ENCODE measurements around the gene SMLR1.
"Not testable (repeated sequence)": the region's sequence is repeated elsewhere in the genome, so short reads cannot be mapped to it uniquely, and the experiment has no call there.

The SMLR1 gene

DNA sequence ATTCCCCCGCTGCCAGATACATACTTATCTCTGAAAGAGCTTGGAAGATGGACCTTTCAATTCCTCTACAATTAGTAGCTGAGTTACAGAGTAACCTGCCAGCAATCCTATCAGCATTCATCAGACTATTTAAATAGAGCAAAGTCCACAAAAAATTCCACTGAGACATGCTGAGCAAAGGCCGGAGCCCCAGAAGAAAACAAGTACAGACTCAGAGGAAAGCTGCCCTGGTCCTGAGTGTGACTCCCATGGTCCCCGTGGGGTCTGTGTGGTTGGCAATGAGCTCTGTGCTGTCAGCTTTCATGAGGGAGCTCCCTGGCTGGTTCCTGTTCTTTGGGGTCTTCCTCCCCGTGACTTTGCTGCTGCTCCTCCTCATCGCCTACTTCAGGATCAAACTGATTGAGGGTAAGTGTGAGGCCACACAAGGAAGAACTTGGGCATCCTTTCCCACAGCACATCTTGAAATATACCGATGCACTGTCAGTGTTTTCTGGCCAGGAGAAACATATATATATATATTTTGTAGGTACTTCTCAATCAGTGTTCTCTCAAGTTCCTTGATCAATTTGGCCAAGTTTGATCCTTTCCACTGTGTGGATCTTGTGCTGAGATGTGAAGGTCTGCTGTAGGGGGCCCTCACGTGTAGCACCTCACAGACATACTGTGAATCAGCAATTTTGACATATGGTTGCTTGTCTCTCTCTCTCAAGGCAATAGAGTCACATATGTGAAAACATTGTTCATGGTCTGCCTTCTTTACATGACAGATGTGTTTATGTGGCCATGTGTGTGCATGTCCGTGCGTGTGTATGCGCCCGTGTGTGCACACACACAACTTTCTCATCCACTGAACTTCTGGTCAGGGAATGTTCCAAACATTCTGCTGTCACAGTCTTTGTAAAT is at the start of gene SMLR1:
Gene SMLR1, plus strand, starts transcription at position 160 of the 903 bp plus-strand sequence. Its CDS starts 8 bp downstream, at position 168.
- DNase-seq (ENCODE audit: low read depth in 2 of 2): no peak

DNA sequence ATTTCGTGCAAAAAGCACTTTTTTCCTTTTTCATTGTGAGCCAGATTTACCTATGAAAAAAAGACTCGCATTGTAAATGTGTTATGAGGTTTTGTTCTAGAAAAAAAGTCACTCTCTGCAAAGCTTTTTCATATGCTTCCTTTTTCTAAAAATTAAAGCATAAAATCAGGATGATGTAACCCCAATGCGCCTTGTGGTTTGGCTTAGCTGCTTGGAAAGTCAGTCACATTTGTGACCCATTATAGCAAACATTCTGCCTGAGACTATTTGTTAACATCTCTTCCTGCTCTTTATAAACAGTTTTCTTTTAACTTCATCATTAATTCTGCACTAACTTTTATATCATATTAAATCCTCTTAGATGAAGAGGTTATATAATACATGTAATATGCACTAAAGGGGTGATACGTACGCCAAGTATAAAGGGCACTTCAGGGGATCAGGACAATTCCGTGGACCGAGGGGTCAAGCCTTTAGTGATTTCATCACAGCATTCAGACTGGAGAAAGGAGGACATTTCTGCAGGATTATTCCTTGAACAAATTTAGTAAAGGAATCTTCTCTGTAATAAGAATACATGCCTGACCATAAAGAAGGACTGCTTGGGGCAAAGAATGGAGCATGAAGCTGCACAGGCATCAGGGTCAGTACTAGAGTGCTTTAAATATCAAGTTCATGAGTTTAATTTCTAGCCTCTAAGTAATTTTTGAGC is 48.1 kb upstream of the SMLR1 start:
- no peak for DNase-seq (ENCODE audit: low read depth in 2 of 2)

DNA sequence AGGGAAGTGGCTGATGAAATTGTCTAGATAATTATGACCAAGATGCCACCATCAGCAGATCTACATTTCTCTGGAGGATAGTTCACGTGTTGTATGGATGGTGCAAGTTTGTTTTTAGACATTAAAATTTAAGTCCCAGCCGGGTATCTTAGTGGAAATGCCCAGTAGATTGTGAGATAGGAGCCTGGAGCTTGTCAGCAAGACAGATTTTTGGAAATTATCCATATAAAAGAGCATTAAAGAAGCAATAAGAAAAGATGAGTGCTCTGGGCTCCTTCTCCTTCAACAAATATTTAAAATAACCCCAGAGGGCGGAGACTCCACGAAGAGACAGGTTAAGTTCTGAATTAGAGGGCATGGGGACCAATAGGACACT is 47.6 kb upstream of the SMLR1 start:
- no peak for DNase-seq (ENCODE audit: low read depth in 2 of 2)

DNA sequence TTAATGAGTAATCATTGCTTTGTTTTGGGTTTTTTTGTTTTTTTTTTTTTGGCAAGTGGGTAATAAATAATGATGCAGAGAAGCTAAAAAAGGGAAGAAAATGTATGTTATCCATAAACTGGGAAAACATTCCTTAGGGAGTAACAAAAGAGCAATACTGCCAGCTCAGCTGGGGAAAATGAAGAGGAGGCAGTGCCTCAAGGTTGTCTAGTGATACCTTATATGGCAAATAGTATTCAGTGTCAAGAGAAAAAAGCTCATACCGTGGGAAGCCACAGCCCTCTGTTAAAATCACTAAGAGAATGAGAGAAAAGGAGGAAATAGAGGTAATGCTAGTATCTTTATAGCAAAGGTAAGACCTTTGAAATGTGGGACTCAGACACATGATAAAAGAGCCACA is 47.1 kb upstream of the SMLR1 start:
- DNase-seq (ENCODE audit: low read depth in 2 of 2): no peak

DNA sequence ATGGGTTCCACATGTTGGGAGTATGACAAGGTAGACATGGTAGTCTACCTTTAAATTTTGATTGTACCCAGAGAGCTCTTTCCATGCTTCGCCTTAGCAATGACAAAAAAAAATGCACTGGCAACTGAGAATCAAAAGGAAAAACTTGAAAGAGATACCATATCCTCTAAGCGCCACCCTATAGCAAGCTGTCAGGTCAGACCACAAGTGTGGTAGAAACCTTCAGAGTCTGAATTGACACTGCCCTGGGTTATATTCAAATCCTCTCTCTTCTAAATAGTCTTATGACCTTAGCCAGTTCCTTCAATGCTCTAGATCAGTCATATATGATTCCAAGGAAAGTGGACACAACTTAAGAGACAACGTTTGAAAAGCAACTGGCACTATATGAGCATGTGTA is 45.6 kb upstream of the SMLR1 start:
- DNase-seq (ENCODE audit: low read depth in 2 of 2): no peak

DNA sequence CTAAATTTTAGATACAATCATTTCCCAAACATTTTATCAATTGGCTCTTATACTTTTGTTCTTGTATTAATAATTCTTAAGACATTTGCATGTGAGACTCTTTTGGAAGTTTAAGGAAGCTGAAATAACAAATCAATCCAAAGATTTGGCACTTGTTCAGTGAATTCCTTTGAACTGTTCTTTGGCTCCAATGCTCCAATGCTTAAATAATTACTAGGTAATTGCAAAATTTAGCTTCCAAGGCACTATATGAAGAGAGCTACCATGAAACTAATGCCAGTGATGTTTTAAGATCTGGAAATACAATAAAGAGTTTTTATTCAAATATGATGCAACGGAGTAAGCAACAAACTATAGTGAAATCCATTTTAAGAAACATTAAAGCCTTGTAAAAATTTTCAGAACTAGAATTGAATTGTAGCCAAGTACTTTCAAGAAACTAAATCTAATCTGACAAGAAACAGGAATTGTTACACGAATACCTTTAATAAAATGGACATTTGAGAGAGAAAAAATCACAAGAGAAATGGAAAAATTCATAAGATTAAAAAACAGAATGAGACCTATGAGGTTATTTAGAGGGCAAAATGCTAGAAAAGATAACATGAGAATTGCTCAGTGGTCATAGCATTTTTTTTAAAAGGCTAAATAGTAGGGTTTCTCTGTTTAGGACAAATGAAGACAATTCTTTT is 43.6 kb upstream of the SMLR1 start:
- DNase-seq (ENCODE audit: low read depth in 2 of 2): no peak

DNA sequence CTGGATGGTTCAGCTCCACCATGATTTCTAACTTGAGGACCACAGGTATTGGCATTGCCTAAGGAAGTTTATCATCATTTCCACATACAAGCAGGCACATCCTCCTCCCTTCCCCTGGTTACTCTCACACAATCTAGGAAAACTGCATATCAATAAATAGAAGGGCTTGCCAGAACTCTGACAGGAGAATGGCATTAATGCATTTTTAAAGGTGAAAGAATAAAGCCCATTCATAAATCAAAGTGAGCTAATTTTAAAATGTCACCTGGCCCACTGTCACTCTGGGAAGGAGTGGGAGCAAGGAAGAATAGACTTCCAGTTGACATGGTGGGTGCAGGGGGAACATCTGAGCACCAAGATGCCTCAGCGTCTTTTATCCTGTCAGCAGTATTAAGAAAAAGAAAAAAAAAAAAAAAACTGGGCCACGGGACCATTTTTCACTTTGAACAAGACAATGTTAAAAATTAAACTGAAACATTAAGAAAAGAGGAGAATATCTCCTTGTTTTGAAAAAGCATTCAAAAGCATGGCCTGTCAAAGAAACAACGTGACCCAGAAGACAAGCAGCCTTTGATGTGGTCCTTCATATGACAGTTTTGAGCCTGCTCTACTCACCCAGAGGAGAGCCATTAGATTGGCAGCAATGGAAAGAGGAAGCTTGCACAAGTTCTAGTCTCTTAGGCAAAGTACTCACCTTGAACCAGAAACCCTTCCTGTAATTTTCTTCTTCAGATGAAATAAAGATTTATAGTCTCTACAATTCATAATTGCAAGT is 39.3 kb upstream of the SMLR1 start:
- DNase-seq (ENCODE audit: low read depth in 2 of 2): no peak

DNA sequence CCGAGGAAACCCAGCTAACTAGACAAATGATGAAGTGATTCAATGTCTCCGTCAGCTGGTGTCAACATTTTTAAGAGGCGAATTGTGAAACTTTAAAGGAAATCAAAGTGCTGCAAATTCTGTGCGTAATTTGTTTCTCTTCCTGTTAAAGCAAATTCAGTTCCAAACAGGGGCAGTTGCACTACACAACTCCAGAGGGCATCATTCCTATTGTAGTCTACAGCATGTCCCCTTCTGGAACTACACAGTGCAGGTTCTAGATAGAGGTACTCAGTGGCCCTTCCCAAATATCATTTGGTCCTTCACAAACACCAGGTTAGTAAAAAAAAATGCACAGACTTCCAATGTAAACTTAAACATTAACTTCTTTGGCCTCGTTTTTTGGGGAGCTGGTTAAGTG is 38.3 kb upstream of the SMLR1 start:
- no peak for DNase-seq (ENCODE audit: low read depth in 2 of 2)

DNA sequence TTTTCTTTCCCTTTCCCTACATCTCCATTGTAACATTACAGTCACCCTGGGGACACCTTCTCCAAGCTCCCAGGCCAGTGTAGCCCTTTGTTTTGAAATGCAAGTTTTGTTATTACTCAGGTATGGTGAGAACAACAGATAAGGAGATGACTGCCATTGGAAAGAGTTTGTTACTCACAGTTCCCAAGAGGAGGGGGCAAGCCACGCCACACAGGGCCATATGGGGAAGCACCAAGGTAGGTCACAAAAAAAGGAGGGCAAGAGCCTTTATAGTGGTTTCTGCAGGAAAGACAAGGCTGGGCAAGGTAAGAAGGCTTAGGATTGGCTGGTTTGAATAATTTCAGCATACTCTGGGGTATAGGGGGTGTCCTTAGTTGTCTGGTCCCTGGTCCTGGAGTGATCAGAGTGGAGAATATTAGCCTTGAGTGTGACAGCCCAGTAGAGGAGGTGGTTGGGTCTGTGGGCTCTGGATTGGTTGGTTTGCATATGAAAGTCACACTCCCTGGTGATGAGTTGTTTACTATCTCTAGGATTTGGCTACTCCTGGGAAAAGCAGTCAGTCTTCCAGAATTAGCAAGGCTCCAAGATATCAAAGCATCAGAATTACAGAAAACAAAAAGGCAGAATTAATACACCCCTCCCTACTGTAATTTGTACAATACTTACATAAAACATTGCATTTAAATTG is 33.1 kb upstream of the SMLR1 start:
- DNase-seq (ENCODE audit: low read depth in 2 of 2): no peak

DNA sequence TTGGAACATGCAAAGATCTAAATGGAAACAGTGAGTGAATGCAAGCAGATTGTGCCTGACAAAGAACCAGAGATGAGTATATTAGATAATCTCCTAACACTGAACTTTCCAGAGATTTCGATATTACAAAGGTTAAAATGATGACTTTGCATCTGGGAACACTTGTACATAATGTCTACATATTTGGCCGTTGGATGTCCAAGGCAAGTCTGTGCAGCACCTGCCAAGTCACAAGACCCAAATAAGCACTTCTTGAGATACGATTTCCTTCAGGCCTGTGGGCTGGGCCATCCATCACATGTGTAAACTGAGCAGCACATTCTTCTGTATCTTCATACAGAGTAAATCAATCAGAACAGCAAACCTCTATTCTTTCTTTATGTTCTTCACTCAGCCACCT is 32.5 kb upstream of the SMLR1 start:
- no peak for DNase-seq (ENCODE audit: low read depth in 2 of 2)

DNA sequence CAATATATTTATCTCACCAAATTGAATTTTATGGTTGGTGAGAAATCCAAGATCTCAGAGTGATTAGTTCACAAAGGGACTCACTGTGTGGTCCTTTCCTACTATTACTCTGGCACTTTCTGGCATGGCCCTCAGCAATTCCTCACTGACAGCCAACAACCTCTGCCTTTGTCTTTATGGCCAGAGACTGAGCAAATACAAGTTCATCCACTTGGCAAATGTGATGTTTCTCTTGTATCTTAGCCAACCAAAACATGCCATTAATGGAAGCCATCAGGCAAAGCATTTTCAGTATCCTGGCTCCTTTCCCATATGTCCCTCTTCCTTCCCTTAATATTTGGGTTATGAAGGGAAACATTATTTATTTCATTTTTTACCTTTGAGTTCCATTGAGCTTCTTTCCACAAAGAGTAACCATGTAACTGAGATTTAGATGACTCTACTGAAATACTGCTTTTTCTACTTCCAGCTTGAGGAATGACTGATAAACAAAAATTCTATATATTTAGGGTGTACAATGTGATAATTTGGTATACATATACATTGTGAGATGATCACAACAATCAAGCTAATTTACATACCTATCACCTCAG is 30.8 kb upstream of the SMLR1 start:
- DNase-seq (ENCODE audit: low read depth in 2 of 2): no peak

DNA sequence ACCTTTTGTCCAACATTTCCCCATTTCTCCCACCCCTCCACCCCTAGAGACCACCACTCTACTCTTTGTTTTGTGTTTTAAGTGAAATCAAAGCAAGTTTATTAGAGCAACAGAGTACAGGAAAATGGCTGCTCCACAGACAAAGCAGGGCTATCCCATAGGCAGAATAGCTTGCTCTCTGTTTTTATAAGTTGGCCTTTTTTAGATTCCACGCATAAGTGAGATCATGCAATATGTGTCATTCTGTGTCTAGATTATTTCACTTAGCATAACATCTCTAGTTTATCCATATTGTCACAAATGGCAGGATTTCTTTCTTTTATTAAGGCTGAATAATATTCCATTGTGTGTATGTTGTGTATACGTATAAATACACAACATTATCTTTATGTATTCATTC is 30.1 kb upstream of the SMLR1 start:
- no peak for DNase-seq (ENCODE audit: low read depth in 2 of 2)

DNA sequence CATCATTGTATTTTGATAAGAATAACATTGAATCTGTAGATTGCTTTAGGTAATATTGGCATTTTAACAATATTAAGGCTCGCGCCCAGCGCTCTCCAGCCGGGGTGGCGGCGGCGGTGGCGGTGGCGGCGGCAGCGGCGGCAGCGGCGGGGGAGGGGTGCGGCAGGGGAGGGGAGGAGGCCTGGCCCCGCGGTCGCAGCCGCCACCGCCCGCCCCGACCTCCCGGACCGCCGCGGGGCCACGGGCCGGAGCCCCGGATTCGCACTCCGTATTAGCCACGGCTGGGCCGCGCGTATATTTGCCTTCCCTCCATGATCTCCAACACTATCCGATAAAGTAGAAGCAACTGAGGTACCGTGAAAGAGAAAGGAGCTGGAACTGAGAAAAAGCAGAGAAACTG is 25.8 kb upstream of the SMLR1 start:
- not testable (repeated sequence) for DNase-seq (ENCODE audit: low read depth in 2 of 2)

DNA sequence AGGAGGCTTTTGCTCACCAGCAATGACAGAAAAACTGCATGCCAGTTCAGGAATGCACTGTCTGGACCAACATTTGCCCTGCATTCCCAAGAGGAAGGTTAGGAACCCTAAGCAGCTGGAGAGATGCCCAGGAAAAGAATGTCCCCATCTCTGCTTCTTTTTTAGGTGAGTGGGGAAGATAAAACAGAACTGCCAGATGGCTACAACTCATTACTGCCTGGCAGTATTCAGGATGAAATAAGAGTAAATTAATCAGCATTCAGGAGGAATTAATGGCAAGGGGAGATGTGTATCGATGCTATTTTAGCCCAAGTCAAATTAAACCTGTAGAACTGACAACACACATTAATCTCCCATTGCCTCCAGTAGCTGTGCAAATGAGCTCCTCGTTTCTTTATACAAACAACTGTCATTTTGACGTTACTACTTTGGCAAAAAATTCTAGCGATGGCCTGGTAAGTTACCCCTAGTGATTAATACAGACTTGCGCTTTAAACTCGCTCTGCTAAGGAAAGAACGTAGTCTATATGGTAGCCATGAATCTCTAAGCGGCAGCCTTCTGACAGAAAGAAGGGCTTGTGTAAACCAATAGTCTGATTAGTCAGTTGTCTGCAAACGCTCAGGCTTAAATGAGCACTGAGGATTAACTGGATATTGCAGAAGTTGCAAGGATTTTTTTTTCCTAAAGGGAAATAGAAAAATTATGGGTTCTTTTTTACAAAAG is 16.7 kb upstream of the SMLR1 start:
- no peak for DNase-seq (ENCODE audit: low read depth in 2 of 2)

DNA sequence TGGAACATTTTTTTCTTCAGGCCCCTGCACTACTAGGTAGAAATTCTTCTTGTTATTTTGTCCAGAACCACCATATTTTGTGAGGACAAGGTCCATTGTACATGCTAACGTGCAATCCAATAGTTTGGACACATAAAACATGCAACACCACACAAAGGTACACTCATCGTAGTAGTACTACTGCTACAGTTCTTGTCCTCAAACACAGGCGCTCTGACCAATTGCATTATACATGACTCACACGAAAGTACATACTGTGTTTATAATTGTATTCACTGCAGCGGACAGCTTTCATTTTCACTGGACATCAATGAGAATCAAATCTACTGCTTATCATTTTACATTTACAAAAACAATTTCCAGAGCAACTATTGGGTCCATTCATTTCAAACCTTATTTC is 15.3 kb upstream of the SMLR1 start:
- no peak for DNase-seq (ENCODE audit: low read depth in 2 of 2)

DNA sequence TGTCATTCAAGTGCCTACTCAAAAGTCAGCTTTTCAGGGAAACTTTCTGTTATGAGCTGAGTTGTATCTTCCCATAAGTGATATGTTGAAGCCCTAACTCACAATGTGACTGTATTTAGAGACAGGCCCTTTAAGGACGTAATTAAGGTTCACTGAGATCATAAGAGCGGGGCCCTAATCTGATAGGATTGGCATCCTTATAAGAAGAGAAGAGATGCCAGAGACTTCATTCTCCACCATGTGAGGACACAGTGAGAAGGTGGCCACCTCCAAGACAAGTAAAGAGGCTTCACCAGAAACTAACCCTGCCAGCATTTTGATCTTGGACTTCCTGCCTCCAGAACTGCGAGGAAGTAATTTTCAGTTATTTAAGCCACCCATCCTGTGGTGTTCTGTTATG is 12.7 kb upstream of the SMLR1 start:
- DNase-seq (ENCODE audit: low read depth in 2 of 2): no peak

DNA sequence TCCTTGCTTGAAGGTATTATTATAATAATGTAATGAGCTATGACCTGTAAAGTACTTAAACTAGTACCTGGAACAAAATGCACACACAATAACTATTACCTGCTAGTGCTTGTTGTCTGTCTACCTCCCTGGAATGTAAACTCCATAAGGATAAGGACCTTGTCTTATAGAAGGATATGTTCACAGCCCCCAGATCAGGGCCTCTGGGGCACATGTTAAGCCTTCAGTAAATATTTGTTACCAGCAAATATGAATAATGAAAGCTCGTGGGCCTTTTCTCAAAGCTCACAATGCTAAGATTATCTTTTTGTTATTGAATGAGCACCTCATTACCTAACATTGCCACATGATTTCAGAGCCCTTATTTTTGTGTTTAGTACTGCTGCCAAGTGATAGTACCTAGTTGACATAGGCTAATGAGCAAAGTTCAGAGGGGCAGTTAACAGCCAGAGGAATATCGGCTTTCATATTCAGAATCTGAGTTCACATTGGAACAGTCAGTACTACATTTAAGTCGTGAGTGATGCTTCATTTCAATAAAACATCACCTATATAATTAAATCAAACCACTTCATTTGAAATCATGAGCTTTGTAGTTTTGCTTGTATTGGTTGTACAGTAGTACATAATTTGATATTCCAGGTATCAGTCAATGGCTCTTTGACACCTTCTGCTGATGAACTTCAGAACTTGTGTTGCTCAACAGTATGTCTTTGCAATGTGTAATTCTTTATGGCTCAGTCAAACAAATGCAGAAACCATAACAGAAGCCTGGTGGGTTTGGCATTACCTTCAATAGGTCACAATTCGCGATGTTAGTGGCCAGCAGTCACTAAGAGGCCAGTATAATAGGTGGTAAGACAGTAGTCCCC is 11.8 kb upstream of the SMLR1 start:
- no peak for DNase-seq (ENCODE audit: low read depth in 2 of 2)

DNA sequence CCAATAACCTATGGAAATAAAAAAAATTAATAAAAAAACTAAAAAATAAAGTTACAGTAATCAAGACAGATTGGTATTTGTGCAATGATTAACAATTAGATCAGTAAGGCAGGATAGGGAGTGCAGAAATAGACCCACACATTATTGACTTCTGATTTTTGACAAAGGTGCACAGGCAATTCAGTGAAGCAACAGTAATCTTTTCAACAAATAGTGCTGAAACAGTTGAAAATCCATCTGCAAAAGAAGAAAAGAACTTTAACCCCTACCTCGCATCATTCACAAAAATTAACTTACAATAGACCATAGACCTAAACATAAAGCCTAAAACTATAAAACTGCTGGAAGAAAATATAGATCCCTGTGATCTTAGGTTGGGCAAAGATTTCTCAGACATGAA is 4.5 kb upstream of the SMLR1 start:
- DNase-seq (ENCODE audit: low read depth in 2 of 2): no peak

DNA sequence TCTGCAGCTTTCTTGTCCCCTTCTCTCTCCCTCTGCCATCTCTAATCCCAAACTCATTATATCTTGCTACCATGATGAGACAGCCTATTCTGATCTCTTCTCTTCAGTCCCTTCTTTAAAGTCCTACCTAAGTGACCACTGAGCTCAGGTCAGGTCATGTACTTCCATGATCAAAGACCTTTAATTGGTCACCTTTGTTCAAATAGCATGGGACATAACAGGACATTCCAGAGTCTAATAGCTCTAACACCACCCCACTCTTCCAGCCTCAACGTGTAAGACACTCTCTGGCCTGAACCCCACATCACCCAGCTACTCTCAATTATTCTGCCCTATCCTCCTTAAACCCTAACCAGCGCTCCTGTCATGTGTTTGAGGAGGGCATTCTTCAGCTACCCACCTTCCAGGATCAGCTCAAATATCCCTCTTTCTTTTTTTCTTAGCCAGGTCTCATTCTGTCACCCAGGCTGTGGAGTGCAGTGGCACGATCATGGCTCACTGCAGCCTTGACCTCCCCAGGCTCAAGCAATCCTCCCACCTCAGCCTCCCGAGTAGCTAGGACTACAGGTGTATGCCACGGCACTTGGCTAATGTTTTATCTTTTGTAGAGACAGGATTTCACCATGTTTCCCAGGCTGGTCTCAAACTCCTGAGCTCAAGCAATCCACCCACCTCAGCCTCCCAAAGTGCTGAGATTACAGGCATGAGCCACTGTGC is 2.1 kb upstream of the SMLR1 start:
- DNase-seq (ENCODE audit: low read depth in 2 of 2): no peak

Data from activated CD4-positive, alpha-beta T cell treated with anti-CD3 and anti-CD28 coated beads for 24 hours (primary cell).